HS-5 (cell line): ENCODE measurements around the gene PRAMEF1.
"Not testable (repeated sequence)": the region's sequence is repeated elsewhere in the genome, so short reads cannot be mapped to it uniquely, and the experiment has no call there.

Experiments
- DNase-seq: peaks from one replicate; pipeline ENCODE4 v3.0.0-alpha.2; 2012; ENCODE audit warnings: low read depth

The PRAMEF1 gene, protein sequence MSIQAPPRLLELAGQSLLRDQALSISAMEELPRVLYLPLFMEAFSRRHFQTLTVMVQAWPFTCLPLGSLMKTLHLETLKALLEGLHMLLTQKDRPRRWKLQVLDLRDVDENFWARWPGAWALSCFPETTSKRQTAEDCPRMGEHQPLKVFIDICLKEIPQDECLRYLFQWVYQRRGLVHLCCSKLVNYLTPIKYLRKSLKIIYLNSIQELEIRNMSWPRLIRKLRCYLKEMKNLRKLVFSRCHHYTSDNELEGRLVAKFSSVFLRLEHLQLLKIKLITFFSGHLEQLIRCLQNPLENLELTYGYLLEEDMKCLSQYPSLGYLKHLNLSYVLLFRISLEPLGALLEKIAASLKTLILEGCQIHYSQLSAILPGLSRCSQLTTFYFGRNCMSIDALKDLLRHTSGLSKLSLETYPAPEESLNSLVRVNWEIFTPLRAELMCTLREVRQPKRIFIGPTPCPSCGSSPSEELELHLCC

DNA sequence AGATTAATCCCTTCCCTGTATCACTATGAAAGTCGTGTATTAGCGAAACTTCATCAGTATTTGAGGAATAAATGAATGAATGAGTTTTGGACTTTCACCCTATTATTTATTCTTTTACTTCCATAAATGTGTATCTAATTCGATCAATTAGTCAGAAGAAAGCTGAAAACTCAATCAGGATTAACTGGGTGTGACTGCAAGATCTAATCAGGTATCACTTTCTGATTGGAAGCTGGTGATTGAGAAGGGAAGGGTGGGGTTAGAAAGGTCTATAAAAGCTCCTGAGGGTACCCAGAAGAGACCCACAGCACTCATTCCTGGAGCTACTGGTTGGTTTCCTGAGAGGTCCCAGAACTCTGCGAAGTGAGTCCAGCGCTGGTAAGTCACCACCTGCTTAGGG is at the start of gene PRAMEF1:
TSS of gene PRAMEF1 (plus strand) at position 301 of the 400 bp plus-strand sequence. CDS start 1,831 bp downstream, outside the sequence.
- DNase-seq, result not testable (repeated sequence)

DNA sequence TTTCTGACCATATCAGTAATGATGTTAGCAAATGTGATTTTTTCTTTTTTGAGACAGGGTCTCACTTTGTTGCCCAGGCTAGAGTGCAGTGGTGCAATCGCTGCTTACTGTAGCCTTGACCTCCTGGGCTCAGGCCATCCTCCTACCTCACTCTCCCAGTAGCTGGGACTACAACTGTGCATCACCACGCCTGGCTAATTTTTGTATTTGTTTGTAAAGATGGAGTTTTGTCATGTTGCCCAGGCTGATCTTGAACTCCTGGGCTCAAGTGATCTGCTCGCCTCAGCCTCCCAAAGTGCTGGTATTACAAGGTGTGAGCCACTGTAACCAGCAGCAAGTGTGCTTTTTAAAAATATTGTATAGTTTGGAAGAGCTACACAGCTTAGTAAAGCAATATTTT is 49.3 kb upstream of the PRAMEF1 start:
- no peak for DNase-seq

DNA sequence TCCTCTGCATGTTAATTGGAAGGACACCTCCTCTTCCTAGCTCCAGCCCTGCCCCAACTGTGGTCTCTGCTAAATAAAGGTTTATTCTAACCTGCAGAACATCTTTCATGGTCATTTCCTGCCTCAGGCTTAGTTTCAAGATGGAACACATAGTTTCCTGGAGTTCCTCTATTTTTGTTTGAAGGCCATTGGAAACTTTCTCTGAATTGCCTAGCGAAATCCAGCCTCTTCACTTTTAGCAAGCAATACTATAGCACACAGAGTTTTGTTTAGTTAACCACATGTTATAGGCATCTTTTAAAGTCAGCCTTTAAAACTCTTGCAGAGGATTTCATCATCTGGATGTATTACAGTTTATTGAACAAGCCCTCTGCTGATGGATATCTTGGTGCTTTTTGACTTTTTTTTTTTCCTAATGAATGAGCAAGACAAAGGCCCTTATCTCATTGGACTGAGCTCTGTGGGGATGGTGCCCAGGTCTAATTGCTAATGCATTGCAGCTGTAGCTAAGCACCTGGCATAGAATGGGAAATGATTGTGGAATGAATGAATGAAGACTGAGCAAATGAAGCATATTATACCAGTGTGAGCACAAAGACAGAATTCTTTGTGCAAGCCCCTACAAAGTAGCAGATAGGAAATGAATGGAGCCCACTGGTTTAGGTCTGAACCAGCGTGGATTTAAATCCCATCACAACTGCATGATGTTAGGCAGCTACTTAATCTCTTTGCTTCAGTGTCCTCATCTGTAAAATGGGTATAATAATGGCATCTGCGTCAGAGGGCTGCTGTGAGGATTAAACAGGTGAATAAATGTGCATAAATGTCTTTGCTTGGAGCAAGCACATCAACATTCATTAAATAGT is 45.8 kb upstream of the PRAMEF1 start:
- DNase-seq, result no peak

DNA sequence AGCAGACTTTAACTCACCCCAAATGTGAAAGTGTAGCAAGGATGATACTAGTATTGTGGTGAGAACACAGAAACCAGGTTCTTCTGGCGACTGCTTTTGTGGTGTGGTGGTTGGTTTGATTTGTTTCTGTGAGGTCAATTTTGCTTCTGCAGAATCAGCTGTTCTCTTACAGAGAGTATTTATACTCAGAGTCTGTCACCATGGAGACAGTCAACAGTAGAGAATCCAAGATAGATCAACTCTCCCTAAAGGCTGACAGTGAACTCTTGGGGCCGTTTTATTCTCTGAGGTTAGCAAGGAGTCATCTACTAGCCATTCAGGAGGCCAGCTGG is 45.2 kb upstream of the PRAMEF1 start, which contains the start of gene CFAP107:
TSS of gene CFAP107 (plus strand) at position 209 of the 332 bp plus-strand sequence. CDS start 231 bp downstream, outside the sequence.
- DNase-seq, result no peak

DNA sequence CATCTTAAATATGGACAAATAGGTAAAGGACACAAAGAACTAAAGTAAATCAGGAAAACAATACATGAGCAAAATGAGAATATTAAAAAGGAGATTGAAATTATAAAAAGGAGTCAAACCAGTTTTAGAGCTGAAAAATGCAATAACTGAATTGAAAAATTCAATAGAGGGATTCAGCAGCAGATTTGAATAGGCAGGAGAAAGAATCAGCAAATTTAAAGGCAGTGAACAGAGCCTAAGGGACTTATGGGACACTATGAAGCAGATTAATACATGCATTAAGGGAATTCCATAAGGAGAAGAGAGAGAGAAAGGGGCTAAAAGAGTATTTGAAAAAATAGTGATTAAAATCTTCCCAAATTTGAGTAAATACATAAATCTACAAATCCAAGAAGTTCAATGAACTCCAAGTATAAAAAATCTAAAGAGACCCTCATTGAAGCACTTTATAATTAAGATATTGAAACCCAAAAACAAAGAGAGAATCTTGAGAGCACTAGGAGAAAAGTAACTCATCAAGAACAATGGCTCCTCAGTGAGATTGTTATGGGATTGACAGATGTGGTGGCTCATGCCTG is 42.3 kb upstream of the PRAMEF1 start:
- no peak for DNase-seq

DNA sequence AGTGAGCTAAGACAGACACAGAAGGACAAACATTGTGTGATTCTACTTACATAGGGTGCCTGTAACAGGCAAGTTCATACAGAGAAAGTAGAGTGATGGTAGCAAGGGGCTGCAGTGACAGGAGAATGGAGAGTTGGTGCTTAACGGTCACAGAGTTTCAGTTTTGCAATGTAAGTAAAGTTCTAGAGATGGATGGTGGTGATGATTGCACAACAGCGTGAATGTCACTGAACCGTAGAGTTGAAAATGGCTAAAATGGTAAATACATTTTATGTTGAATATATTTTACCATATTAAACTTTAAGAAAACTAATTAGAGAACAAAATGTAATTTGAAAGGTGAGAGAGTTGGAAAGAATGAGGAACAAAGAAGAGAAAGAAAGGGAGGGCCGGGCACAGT is 36.5 kb upstream of the PRAMEF1 start:
- DNase-seq, result no peak

DNA sequence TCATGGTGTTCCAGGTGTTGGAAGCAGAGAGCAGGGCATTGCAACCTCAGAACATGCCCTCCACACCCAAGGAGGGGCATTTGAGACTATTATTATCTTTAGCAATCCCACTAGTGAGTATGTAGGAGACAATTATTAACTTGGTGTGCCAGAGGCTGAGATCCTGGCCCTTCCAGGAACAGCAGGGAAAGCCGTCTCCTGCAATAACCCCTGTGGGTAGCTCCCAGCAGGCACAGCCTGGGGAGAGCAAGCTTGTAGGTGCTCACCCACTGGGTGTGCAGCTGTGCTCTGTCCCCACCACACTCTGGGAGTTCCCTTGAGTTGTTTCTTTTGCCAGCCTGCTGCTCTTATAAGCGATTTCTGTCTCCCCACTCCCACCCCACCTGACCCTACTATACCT is 34.9 kb upstream of the PRAMEF1 start:
- no peak for DNase-seq

DNA sequence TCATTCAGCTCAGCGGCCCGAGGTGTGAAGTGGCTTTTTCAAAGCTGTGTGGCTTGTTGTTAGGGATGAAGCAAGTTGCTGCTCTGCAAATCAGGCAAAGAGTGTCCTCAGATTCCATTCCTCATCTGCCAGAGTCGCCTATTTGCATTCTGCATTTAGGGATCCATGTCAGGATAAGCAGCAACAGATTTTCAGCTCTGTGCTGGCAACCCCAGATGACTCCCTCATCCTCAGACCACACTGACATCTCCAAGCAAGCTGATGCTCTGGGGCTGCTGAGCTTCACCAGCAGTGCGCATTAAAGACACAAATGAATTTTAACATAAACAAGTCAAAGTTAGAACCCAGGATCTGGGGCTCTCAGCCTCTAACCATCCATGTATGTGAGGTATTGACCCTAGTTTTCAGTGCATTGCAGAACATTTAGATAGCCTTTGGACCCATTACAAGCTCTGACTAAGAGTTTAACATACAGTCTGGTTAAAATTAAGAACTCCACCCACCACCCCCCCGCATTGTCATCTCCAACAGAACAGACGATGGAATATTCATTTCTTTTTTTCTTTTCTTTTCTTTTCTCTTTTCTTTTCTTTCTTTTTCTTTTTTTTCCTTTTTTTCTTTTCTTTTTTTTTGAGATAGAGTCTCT is 34.3 kb upstream of the PRAMEF1 start:
- DNase-seq, result no peak

DNA sequence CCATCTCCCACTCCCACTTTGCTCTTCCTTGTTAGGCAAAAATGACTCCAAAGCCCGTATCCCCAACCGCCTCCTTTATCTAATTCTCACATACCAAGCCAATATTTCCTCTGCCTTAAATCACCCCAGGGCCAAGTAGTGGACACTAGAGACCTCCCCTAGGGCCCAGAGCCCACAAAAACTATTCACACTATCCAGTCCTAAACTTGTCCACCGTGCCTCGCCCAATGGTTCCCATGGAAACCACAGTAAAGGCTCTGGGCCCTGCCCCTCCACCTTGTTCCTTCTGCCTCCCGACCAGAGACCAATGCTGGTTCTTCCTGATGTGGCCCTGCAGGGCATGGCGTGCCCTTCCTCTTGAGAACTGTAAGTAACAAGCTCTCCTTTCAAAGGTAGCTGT is 33.4 kb upstream of the PRAMEF1 start:
- DNase-seq, result no peak

DNA sequence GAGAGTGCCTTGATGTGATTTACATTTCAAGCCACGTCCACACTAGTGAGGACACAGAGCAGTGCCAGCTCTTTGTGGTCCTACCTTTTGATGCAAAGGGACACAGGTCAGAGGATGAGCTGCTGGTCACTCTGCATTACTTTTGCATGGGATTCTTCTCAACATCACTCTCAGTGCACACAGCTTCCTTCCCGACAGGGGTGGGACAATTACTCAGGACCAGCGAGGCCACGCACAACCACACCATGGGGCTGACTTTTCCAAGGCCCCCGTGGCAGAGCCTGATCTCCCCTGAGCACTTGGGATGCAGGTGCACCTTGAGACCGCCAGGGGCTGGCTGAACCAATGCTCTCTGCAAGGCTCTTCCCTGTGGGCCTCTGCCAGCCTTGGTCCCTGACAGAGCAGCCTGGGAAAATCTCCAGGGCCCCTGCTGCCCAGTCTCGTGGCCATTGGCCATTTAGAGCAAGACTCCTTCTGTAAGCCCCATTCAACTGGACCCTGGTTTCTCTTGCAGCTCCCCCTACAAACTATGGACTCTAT is 30.9 kb upstream of the PRAMEF1 start:
- no peak for DNase-seq

DNA sequence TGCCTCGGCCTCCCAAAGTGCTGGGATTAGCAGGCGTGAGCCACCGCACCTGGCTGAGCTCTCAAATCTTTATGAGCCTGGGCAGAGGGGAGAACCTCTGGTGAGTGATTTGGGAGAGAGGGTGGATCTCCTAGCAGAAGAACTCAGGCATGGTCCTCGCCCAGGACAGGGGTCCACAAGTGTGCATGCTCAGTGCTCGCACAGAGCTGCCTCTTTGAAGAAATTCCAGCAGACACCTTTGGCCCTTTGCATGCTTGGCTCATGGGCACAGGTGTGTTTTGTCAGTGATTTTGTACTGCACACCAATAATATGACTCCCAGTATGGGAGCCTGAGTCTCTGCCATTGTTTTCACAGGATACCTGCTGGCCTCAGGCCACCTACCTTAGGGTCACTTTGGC is 29.4 kb upstream of the PRAMEF1 start:
- DNase-seq, result no peak

DNA sequence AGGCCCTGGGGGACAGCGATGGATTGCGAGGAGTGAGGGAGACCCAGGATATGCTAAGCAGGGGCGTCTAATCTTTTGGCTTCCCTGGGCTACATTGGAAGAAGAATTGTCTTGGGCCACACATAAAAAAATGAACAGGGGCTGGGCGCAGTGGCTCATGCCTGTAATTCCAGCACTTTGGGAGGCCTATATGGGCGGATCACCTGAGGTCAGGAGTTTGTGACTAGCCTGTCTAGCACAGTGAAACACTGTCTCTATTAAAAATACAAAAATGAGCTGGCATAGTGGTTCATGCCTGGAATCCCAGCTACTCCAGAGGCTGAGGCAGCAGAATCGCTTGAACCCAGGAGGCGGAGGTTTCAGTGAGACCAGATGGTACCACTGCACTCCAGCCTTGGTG is 28.4 kb upstream of the PRAMEF1 start:
- DNase-seq, result no peak

DNA sequence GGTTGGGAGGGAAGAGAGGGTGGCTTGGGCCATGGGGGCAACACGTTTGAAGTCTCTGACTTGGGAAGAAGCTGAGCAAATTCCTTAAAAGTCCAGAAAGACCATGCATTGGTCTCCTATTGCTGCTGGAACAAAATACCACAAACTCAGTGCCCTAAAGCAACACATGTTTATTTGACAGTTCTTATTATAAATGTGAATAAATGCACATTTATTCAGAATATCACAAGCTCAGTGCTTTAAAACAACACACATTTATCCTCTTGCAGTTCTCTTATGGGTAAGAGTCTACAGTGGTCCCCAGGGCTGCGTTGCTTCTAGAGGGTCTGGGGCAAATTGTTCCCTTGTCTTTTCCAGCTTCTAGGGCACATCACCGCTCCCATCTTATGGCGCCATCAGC is 27.7 kb upstream of the PRAMEF1 start:
- no peak for DNase-seq

DNA sequence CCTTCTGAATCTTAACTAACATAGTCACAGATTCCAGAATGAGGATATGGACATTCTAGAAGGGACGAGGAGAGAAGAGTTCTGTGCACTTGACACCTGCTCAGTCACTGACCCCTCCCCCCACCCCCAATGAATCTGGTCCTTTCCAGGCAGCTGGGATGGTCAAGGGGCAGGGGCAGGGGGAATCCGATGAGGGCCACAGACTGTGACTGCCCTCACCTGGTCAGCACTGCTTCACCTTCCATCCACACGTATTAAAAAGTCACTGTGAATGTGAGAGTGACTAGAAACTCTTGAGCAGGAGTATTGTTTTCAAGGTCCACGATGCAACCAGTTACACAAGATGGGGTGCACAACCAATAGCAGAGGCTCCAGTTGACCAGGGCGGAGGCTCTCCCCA is 27.2 kb upstream of the PRAMEF1 start:
- DNase-seq, result no peak

DNA sequence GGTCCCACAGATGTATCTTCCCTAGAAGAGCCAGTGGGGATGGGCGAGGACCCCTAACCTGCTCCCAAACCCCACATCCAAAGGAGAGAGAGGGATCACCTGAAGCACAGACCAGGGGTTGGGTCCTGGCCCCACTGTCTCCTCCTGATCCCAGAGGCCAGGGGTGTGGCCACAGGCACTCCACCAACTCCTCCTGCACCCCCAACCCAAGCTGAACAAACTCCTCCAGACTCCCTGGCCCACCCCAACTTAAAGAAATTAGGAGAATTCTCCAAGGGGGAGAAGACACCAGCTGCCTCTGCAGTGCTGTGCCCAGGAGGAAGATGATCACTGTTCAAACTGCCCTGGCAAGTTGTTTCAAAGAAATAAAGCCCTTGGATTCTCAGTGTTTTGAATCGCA is 22.2 kb upstream of the PRAMEF1 start:
- DNase-seq, result no peak

DNA sequence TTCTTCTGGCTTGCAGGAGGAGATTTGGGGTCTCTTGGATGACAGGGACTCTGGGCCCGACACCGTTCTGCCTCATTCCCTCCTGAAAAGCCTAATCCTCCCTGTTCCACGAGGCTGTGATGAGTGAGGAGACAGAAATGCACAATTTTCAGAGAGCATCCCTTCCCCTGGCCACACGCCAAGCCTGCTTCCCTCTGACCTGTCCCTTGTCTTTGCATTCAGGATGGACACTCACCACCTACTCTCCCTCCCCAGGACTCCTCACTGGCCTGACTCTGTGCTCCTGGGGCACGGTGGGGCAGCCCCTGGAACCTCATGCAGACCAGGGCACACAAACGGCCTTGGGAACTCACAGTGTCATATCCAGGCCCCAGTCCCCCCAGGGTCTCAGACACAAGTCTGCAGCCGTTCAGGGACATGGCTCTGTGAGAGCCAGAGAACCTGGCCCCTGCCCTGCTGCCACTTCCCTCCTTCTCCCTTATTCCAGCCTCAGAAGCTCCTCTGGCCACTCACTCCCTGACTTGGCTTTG is 21.2 kb upstream of the PRAMEF1 start:
- no peak for DNase-seq

DNA sequence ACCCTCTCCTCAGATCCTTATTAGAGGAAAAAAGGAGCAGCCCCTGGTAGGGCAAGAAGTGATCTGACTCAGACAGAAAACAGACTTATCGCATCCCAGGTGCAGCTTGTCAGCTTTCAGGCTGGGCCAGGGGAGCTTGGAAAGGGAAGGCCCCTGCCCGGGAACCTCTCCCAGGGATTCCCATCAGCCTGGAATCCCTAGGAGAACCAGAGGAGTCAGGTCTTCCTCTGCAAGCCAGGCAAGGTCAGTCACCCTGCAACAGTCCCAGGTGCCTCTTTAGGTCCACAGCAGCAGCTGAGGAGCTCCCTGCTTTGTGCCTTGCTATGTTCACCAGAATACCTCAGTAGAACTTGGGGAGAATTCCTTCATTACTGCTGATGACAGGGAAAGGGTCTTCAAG is 20.6 kb upstream of the PRAMEF1 start:
- DNase-seq, result no peak

DNA sequence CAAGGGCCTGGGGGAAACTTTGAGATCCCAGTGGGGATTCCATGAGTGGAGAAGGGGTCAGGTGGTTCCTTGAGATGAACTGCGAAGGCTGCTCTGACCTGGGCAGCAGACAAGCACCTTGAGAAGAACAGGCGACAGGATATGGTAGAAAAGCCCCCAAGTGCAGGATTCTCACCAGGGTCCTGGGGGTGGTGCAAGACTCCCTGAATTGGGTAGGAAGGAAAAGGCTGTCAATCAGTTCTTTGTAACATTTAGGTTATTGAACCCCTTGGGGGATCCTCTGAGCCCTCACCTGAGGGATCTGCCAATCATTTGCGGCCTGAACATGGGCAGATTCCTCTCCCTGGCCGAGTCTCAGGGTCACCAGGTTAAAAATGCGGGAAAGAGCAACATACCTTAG is 20.0 kb upstream of the PRAMEF1 start:
- no peak for DNase-seq

DNA sequence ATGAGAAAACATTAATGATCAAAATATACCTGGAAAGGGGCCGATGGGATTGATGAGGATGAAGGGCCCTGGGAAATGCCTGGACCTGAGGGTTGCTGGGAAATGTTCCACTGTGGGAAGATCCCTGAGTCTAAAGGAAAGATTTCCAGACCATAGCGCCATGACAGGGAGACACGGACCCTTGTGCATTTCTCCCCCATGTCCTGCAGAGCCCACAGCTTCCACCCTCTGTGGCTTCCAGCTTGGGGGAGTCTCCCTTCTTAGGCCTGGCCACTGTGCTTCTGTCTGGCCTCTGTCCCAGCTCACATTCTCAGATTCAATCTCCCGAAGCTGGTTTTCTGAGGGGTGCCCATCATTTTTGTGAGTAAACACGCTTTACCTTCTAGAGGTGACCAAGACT is 18.7 kb upstream of the PRAMEF1 start:
- DNase-seq, result no peak

DNA sequence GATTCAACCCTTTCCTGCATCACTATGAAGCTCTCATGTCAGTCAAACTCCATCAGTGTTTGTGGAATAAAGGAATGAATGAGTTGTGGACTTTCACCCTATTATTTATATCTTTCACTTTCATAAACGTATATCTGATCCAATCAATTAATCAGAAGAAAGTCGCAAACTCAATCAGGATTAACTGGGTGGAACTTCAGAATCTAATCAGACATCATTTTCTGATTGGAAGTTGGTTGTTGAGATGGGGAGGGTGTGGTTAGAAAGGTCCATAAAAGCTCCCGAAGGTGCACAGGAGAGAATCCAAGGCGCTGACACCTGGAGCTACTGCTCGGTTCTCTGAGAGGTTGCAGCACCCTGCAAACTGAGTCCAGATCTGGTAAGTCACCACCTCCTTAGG is 17.8 kb upstream of the PRAMEF1 start, which contains the start of gene PRAMEF12:
TSS of gene PRAMEF12 (plus strand) at position 301 of the 400 bp plus-strand sequence. CDS start 1,130 bp downstream, outside the sequence.
- DNase-seq, result no peak

DNA sequence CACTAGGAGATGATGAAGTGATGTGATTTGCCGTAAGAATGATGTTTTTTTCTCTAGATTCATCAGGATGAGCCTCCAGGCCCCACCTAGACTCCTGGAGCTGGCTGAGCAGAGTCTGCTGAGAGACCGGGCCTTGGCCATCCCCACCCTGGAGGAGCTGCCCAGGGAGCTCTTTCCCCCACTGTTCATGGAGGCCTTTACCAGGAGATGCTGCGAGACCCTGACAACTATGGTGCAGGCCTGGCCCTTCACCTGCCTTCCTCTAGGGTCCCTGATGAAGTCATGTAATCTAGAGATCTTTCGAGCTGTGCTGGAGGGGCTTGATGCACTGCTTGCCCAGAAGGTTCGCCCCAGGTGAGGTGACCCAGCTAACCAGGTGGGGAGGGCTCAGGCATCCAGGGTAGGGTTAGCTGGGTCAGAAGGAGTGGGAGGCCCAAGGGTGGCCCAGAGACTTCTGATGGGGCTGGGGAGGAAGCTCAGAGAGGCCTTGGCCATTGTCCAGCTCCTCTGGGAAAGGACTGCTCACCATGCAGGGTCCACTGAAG is 16.3 kb upstream of the PRAMEF1 start:
- no peak for DNase-seq
